Thymus (tissue), 11 donors: ENCODE data around the gene MERTK. TPM values are rescaled to one million over a fixed set of nuclear protein-coding genes. Genes with fewer than 3 reads are reported as not detected.

ENCODE experiments used
- DNase-seq, 9 donors: peaks; one replicate each; pipeline ENCODE4 v3.0.0-alpha.2; 2013; ENCODE audit warnings: low spot score in 9 of 9, low read depth in 6 of 9, missing footprints in 1 of 9
- H3K27ac ChIP-seq, 2 donors: one replicate each; pipeline ENCODE4 v1.5.1; 2013; ENCODE audit warnings: control low read depth in 1 of 2, low read depth in 1 of 2, low read length in 1 of 2, mild to moderate bottlenecking in 1 of 2, moderate library complexity in 1 of 2
- H3K27me3 ChIP-seq, 2 donors: one replicate each; pipeline ENCODE4 v1.5.1; 2013; ENCODE audit warnings: low read length in 1 of 2; ENCODE audit not compliant: control insufficient read depth in 2 of 2, insufficient read depth in 1 of 2
- H3K36me3 ChIP-seq, 2 donors: one replicate each; pipeline ENCODE4 v1.5.1; 2013; ENCODE audit warnings: low read length in 1 of 2, mild to moderate bottlenecking in 1 of 2, moderate library complexity in 1 of 2; ENCODE audit not compliant: control insufficient read depth in 2 of 2, insufficient read depth in 2 of 2
- H3K4me1 ChIP-seq, 2 donors: one replicate each; pipeline ENCODE4 v1.5.1; 2013; ENCODE audit warnings: low read length in 2 of 2; ENCODE audit not compliant: control insufficient read depth in 2 of 2, insufficient read depth in 2 of 2
- H3K4me3 ChIP-seq, 2 donors: one replicate each; pipeline ENCODE4 v1.5.1; 2013; ENCODE audit warnings: low read length in 2 of 2, control low read depth in 1 of 2, mild to moderate bottlenecking in 1 of 2
- H3K9me3 ChIP-seq, 2 donors: one replicate each; pipeline ENCODE4 v1.5.1; 2013; ENCODE audit warnings: low read length in 1 of 2, mild to moderate bottlenecking in 1 of 2; ENCODE audit not compliant: control insufficient read depth in 2 of 2, insufficient read depth in 1 of 2
- WGBS: extraction: QIAGEN DNeasy Blood & Tissue Kit; methylation state at CpG from one replicate; pipeline ENCODE4 v1.1.7; 2013; 5-methylcytosine and 5-hydroxymethylcytosine counted together
- polyA plus RNA-seq: library from polyadenylated mRNA; stranded (reverse); fragments of 200-250 nt; gene quantifications from one replicate; pipeline ENCODE4 v1.2.3, GENCODE V29; 2013
- total RNA-seq: library from RNA; stranded (reverse); fragments of 120-200 nt; gene quantifications from one replicate; pipeline ENCODE4 v1.2.4, GENCODE V29; 2013
- donor health status: healthy.

MERTK gene
- total and polyA plus RNA-seq, 2 donors, result 5.7 to 16.5 TPM

- Histone ChIP-seq H3K27ac (no peak overlapping the region), H3K9me3 (no peaks in the 10 kb centered on the region), H3K4me1 (no peaks in the 10 kb centered on the region), H3K27me3 (no peaks in the 10 kb centered on the region), H3K4me3 (no peak overlapping the region), H3K36me3 (no peaks in the 10 kb centered on the region)
- no peak for DNase-seq
- WGBS, result 91% methylated on average over 5 of the region's 5 CpGs
These were observed 38.5 kb downstream of the MERTK start for GRCh38 chr2:111936881-111937280.

GRCh38 chr2:111938392-111938791 lies 40.0 kb downstream of the MERTK start:
- no peak for DNase-seq
- Histone ChIP-seq H3K9me3 (no peaks in the 10 kb centered on the region), H3K27ac (no peak overlapping the region), H3K4me3 (no peak overlapping the region), H3K27me3 (no peaks in the 10 kb centered on the region), H3K36me3 (no peaks in the 10 kb centered on the region), H3K4me1 (no peaks in the 10 kb centered on the region)

GRCh38 chr2:111940333-111941196 lies 42.2 kb downstream of the MERTK start:
- Histone ChIP-seq H3K36me3 (no peaks in the 10 kb centered on the region), H3K9me3 (no peaks in the 10 kb centered on the region), H3K27ac (no peak overlapping the region), H3K4me1 (no peaks in the 10 kb centered on the region), H3K27me3 (no peaks in the 10 kb centered on the region), H3K4me3 (no peak overlapping the region)
- WGBS, result 92% methylated on average over 10 of the region's 10 CpGs
- no peak for DNase-seq

GRCh38 chr2:111941531-111941930 lies 43.1 kb downstream of the MERTK start:
- no peaks in the 10 kb centered on the region for H3K9me3 ChIP-seq
- no peak for DNase-seq
- H3K27me3 ChIP-seq, result no peaks in the 10 kb centered on the region
- H3K36me3 ChIP-seq, result no peaks in the 10 kb centered on the region
- H3K27ac ChIP-seq, result no peak overlapping the region
- peaks cover 0 to 4% of the 10 kb centered on the region in 2 donors for H3K4me1 ChIP-seq
- 97% methylated on average over 4 of the region's 4 CpGs for WGBS
- no peak overlapping the region for H3K4me3 ChIP-seq

GRCh38 chr2:111944531-111945210 lies 46.3 kb downstream of the MERTK start:
- no peaks in the 10 kb centered on the region for H3K27me3 ChIP-seq
- 98% methylated on average over 5 of the region's 5 CpGs for WGBS
- H3K9me3 ChIP-seq, result no peaks in the 10 kb centered on the region
- H3K36me3 ChIP-seq, result no peaks in the 10 kb centered on the region
- H3K4me1 ChIP-seq, result peaks cover 0 to 4% of the 10 kb centered on the region in 2 donors
- H3K4me3 ChIP-seq, result no peak overlapping the region
- no peak overlapping the region for H3K27ac ChIP-seq
- peak in 4 of 9 donors; percentile 3 to 33 (median 23) for DNase-seq

- no peak for DNase-seq
- H3K4me3 ChIP-seq, result no peak overlapping the region
- WGBS, result 97% methylated on average over 2 of the region's 2 CpGs
- H3K36me3 ChIP-seq, result no peaks in the 10 kb centered on the region
- H3K9me3 ChIP-seq, result no peaks in the 10 kb centered on the region
- peak overlapping the region; percentile 19 to 36 for H3K27ac ChIP-seq
- H3K4me1 ChIP-seq, result peaks cover 0 to 4% of the 10 kb centered on the region in 2 donors
- H3K27me3 ChIP-seq, result no peaks in the 10 kb centered on the region
These were observed 47.3 kb downstream of the MERTK start for GRCh38 chr2:111945444-111946293.

- no peak overlapping the region for H3K4me3 ChIP-seq
- no peaks in the 10 kb centered on the region for H3K27me3 ChIP-seq
- peak in 3 of 9 donors; percentile 2 to 30 (median 15) for DNase-seq
- H3K9me3 ChIP-seq, result no peaks in the 10 kb centered on the region
- peak overlapping the region; percentile 19 to 36 for H3K27ac ChIP-seq
- WGBS, result 88% methylated on average over 9 of the region's 9 CpGs
- peaks cover 0 to 4% of the 10 kb centered on the region in 2 donors for H3K4me1 ChIP-seq
- H3K36me3 ChIP-seq, result no peaks in the 10 kb centered on the region
These were observed 48.1 kb downstream of the MERTK start for GRCh38 chr2:111946294-111947114.

GRCh38 chr2:111947219-111947618 lies 48.8 kb downstream of the MERTK start:
- H3K4me1 ChIP-seq, result peaks cover 0 to 4% of the 10 kb centered on the region in 2 donors
- no peaks in the 10 kb centered on the region for H3K27me3 ChIP-seq
- no peak overlapping the region for H3K4me3 ChIP-seq
- DNase-seq, result no peak
- no peak overlapping the region for H3K27ac ChIP-seq
- no peaks in the 10 kb centered on the region for H3K9me3 ChIP-seq
- no peaks in the 10 kb centered on the region for H3K36me3 ChIP-seq
- WGBS, result 99% methylated on average over 11 of the region's 11 CpGs
